ENCODE data around the gene PARN.

- TF ChIP-seq RARB (CRISPR knock-in tag; IDR thresholded peaks at IDR 0.05) (no peak), ZFP30 (CRISPR knock-in tag; IDR thresholded peaks at IDR 0.05) (no peak), TSHZ2 (CRISPR knock-in tag; IDR thresholded peaks at IDR 0.05) (no peak), ESRRG (CRISPR knock-in tag; IDR thresholded peaks at IDR 0.05) (no peak)
Observed at GRCh38 chr16:14487579-14487978, 142.5 kb downstream of the PARN start.

Measured in SK-N-SH treated with all-trans-retinoic acid at 6 μM for 48 hours (cell line).